ENCODE measurements around the gene PSMB7.
A peak's percentile ranks its signal among the peaks of the same experiment; 100 is the strongest.

PSMB7 gene

GRCh38 chr9:124398191-124398935 lies 16.9 kb downstream of the PSMB7 start:
- Histone ChIP-seq H3K9ac (ENCODE audit: low read length) (no peak overlapping the region), H3K79me2 (ENCODE audit: insufficient read depth, low read length) (peaks cover 30% of the 10 kb centered on the region), H3K36me3 (ENCODE audit: insufficient read depth, low read length) (peaks cover 61% of the 10 kb centered on the region), H3K4me1 (ENCODE audit: insufficient read depth, low read length, severe bottlenecking) (peaks cover 3% of the 10 kb centered on the region), H3K27me3 (ENCODE audit: insufficient read depth, low read length) (no peaks in the 10 kb centered on the region), H4K20me1 (ENCODE audit: insufficient read depth, low read length) (no peaks in the 10 kb centered on the region), H3K4me3 (ENCODE audit: low read depth, low read length, poor library complexity, severe bottlenecking) (no peak overlapping the region), H3K4me2 (ENCODE audit: low read length) (no peak overlapping the region), H3F3A (ENCODE audit: insufficient read depth, low read length) (no peaks in the 10 kb centered on the region), H3K27ac (ENCODE audit: low read depth, low read length, poor library complexity, severe bottlenecking) (no peak overlapping the region), H2AFZ (ENCODE audit: low read length) (no peak overlapping the region), H3K9me2 (ENCODE audit: low read depth, low read length) (no peaks in the 10 kb centered on the region), H3K9me3 (ENCODE audit: low read length) (no peaks in the 10 kb centered on the region)
- no peak for TF ChIP-seq EZH2 (IDR thresholded peaks at IDR 0.05; ENCODE audit: borderline replicate concordance, low read length)
- TF ChIP-seq CTCF (IDR thresholded peaks at IDR 0.05; ENCODE audit: low read length): no peak

- H3K36me3 ChIP-seq (ENCODE audit: insufficient read depth, low read length): peaks cover 41% of the 10 kb centered on the region; the same call in 1 of the 2 replicates
- no peak overlapping the region for H3K4me3 ChIP-seq (ENCODE audit: low read depth, low read length, poor library complexity, severe bottlenecking)
- H3K9me2 ChIP-seq (ENCODE audit: low read depth, low read length): no peaks in the 10 kb centered on the region
- H3F3A ChIP-seq (ENCODE audit: insufficient read depth, low read length): no peaks in the 10 kb centered on the region
- peaks cover 46% of the 10 kb centered on the region for H3K79me2 ChIP-seq (ENCODE audit: insufficient read depth, low read length)
- no peak overlapping the region for H3K27ac ChIP-seq (ENCODE audit: low read depth, low read length, poor library complexity, severe bottlenecking)
- peaks cover 3% of the 10 kb centered on the region for H3K4me1 ChIP-seq (ENCODE audit: insufficient read depth, low read length, severe bottlenecking)
- H3K9me3 ChIP-seq (ENCODE audit: low read length): no peaks in the 10 kb centered on the region
- H4K20me1 ChIP-seq (ENCODE audit: insufficient read depth, low read length): no peaks in the 10 kb centered on the region
- H2AFZ ChIP-seq (ENCODE audit: low read length): no peak overlapping the region
- no peaks in the 10 kb centered on the region for H3K27me3 ChIP-seq (ENCODE audit: insufficient read depth, low read length)
- no peak overlapping the region for H3K9ac ChIP-seq (ENCODE audit: low read length)
- no peak overlapping the region for H3K4me2 ChIP-seq (ENCODE audit: low read length)
- TF ChIP-seq CTCF (IDR thresholded peaks at IDR 0.05; ENCODE audit: low read length): no peak
- no peak for TF ChIP-seq EZH2 (IDR thresholded peaks at IDR 0.05; ENCODE audit: borderline replicate concordance, low read length)
These were observed 19.4 kb downstream of the PSMB7 start for GRCh38 chr9:124395826-124396225.

- no peaks in the 10 kb centered on the region for H3F3A ChIP-seq (ENCODE audit: insufficient read depth, low read length)
- peaks cover 35% of the 10 kb centered on the region; the same call in 1 of the 2 replicates for H3K36me3 ChIP-seq (ENCODE audit: insufficient read depth, low read length)
- no peaks in the 10 kb centered on the region for H3K9me3 ChIP-seq (ENCODE audit: low read length)
- no peak overlapping the region for H3K4me2 ChIP-seq (ENCODE audit: low read length)
- H2AFZ ChIP-seq (ENCODE audit: low read length): no peak overlapping the region
- no peaks in the 10 kb centered on the region for H4K20me1 ChIP-seq (ENCODE audit: insufficient read depth, low read length)
- no peak overlapping the region for H3K27ac ChIP-seq (ENCODE audit: low read depth, low read length, poor library complexity, severe bottlenecking)
- peaks cover 58% of the 10 kb centered on the region for H3K79me2 ChIP-seq (ENCODE audit: insufficient read depth, low read length)
- no peak overlapping the region for H3K4me3 ChIP-seq (ENCODE audit: low read depth, low read length, poor library complexity, severe bottlenecking)
- H3K9me2 ChIP-seq (ENCODE audit: low read depth, low read length): no peaks in the 10 kb centered on the region
- peaks cover 3% of the 10 kb centered on the region for H3K4me1 ChIP-seq (ENCODE audit: insufficient read depth, low read length, severe bottlenecking)
- no peaks in the 10 kb centered on the region for H3K27me3 ChIP-seq (ENCODE audit: insufficient read depth, low read length)
- TF ChIP-seq CTCF (IDR thresholded peaks at IDR 0.05; ENCODE audit: low read length): 0 out of 2 replicates have a peak, but pooled peaks have one; percentile 12
- TF ChIP-seq EZH2 (IDR thresholded peaks at IDR 0.05; ENCODE audit: borderline replicate concordance, low read length): no peak
- H3K9ac ChIP-seq (ENCODE audit: low read length): no peak overlapping the region
These were observed 20.6 kb downstream of the PSMB7 start for GRCh38 chr9:124394596-124394995.

Data from OCI-LY1 (cell line).